ENCODE results near the gene USH2A.

Gene USH2A

GRCh38 chr1:215865060-215865459, 558.2 kb downstream of the USH2A start:
- ChIA-PET CTCF (no interaction called here), POLR2A (no interaction called here)
- DNase-seq (ENCODE audit: extremely low spot score) = no peak
- TF ChIP-seq, protein P1, sequence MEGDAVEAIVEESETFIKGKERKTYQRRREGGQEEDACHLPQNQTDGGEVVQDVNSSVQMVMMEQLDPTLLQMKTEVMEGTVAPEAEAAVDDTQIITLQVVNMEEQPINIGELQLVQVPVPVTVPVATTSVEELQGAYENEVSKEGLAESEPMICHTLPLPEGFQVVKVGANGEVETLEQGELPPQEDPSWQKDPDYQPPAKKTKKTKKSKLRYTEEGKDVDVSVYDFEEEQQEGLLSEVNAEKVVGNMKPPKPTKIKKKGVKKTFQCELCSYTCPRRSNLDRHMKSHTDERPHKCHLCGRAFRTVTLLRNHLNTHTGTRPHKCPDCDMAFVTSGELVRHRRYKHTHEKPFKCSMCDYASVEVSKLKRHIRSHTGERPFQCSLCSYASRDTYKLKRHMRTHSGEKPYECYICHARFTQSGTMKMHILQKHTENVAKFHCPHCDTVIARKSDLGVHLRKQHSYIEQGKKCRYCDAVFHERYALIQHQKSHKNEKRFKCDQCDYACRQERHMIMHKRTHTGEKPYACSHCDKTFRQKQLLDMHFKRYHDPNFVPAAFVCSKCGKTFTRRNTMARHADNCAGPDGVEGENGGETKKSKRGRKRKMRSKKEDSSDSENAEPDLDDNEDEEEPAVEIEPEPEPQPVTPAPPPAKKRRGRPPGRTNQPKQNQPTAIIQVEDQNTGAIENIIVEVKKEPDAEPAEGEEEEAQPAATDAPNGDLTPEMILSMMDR (IDR thresholded peaks at IDR 0.05; ENCODE audit: control extremely low read depth, extremely low read depth, low read depth, missing control alignments) = no peak

- TF ChIP-seq, protein P1 (IDR thresholded peaks at IDR 0.05; ENCODE audit: control extremely low read depth, extremely low read depth, low read depth, missing control alignments) = peak; percentile 6
- ChIA-PET POLR2A (no interaction called here), CTCF (no interaction called here)
- peak; percentile 4 for DNase-seq (ENCODE audit: extremely low spot score)
Observed at GRCh38 chr1:215863796-215864195, 559.5 kb downstream of the USH2A start.

DNA sequence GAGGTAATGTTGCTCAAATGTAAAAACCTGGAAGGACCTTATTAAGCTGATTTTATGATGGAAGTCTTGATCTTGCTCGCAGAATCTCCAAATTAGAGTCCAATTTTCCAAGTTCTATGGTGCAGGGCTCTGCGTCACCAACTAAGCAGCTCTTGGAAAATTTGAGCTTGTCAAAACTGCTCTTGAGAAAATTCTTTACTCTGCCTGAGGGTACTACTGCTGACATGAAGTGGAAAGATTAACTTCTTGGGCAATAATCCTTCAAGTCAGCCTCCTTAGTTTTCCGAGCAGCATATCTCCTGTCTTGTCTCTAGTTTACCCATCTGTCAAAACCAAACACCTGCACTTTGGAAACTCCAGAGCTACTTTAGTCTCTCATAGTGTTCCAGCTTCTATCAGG, 562.4 kb downstream of the USH2A start:
- no peak for DNase-seq (ENCODE audit: extremely low spot score)
- CTCF ChIA-PET = interaction anchor here (0.9 to 1.5 kb wide), 3 partner anchors 9 to 34 kb away, joined by 3 to 4 read pairs (median 3); no protein-coding TSS in a partner anchor
- TF ChIP-seq, protein P1 (IDR thresholded peaks at IDR 0.05; ENCODE audit: control extremely low read depth, extremely low read depth, low read depth, missing control alignments) = no peak
- POLR2A ChIA-PET = no interaction called here

DNA sequence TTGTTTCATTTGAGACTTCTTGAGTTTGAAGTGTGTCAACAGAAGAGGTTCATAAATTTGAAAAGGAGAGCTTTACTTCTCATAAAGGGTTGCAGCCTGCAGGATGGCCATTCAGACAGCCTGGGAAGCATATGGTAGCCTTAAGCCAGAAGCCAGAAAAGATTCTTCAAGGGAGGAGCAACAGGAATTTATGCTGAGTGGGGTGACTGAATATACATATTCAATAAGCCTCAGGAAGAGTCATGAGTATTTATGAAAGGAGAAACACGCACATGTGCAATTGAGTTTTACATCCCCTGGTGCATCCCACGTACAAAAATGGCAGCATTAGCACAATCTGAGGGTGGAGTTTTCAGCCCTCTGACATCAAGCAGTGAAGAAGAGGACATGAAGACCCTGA, 565.9 kb downstream of the USH2A start:
- TF ChIP-seq, protein P1 (IDR thresholded peaks at IDR 0.05; ENCODE audit: control extremely low read depth, extremely low read depth, low read depth, missing control alignments) = no peak
- ChIA-PET POLR2A (no interaction called here), CTCF (no interaction called here)
- DNase-seq (ENCODE audit: extremely low spot score) = no peak

- POLR2A ChIA-PET = no interaction called here
- CTCF ChIA-PET = interaction anchor here (0.8 kb wide), 1 partner anchor 22 kb away, joined by 3 read pairs; no protein-coding TSS in a partner anchor
- no peak for DNase-seq (ENCODE audit: extremely low spot score)
Observed at GRCh38 chr1:215845234-215845891, 577.9 kb downstream of the USH2A start.

GRCh38 chr1:215844777-215845176, 578.5 kb downstream of the USH2A start:
- ChIA-PET POLR2A (no interaction called here), CTCF (no interaction called here)
- no peak for DNase-seq (ENCODE audit: extremely low spot score)
- TF ChIP-seq, protein P1 (IDR thresholded peaks at IDR 0.05; ENCODE audit: control extremely low read depth, extremely low read depth, low read depth, missing control alignments) = no peak

More at GRCh38 chr1:215845234-215845891, 577.9 kb downstream of the USH2A start:
- TF ChIP-seq, protein P1 (IDR thresholded peaks at IDR 0.05; ENCODE audit: control extremely low read depth, extremely low read depth, low read depth, missing control alignments) = no peak
